A673 (cell line): ENCODE results near the gene PRODH. TPM values are rescaled to one million over a fixed set of nuclear protein-coding genes. Genes with fewer than 3 reads are reported as not detected.
"Not testable (repeated sequence)": the region's sequence is repeated elsewhere in the genome, so short reads cannot be mapped to it uniquely, and the experiment has no call there.

Experiments
- BruUV-seq: library from RNA; stranded (reverse); fragments of 400-500 nt; replicated peaks from 2 replicates; lab custom pipeline; 2021; lab: Mats Ljungman, UMichigan
- CTCF ChIA-PET: fragments of 300-600 bp; sonication (Branson Sonifier 250); formaldehyde crosslinking; loops from one replicate; lab custom pipeline; 2022; ENCODE audit warnings: antibody characterized with exemption; lab: Charles Lee
- POLR2A ChIA-PET: fragments of 300-600 bp; sonication (Branson Sonifier 250); formaldehyde crosslinking; loops from one replicate; lab custom pipeline; 2022; ENCODE audit warnings: antibody characterized with exemption; ENCODE audit not compliant: low non-redundant PET; lab: Charles Lee
- DNase-seq: peaks from one replicate; pipeline ENCODE4 v3.0.0-alpha.2; 2015; ENCODE audit warnings: low spot score
- H3K27ac ChIP-seq: fragments of 200-600 bp; sonication (generic); 2 replicates; pipeline ENCODE4 v1.5.1; 2016; ENCODE audit warnings: mixed run types, low read depth, mild to moderate bottlenecking, mixed read lengths, antibody characterized with exemption, low read length; ENCODE audit not compliant: poor library complexity, severe bottlenecking
- H3K27me3 ChIP-seq: fragments of 200-600 bp; sonication (generic); replicated peaks from 2 replicates; pipeline ENCODE4 v1.6.1; 2017; ENCODE audit warnings: mixed run types, low read depth, mild to moderate bottlenecking, mixed read lengths, antibody characterized with exemption, low read length; ENCODE audit not compliant: insufficient read depth, poor library complexity
- H3K36me3 ChIP-seq: fragments of 200-600 bp; sonication (generic); 2 replicates; pipeline ENCODE4 v1.6.1; 2016; ENCODE audit warnings: mixed run types, mild to moderate bottlenecking, mixed read lengths, antibody characterized with exemption, low read length; ENCODE audit not compliant: insufficient read depth, poor library complexity, severe bottlenecking
- H3K4me1 ChIP-seq: fragments of 200-600 bp; sonication (generic); 2 replicates; pipeline ENCODE4 v1.6.1; 2017; ENCODE audit warnings: mixed run types, mild to moderate bottlenecking, mixed read lengths, antibody characterized with exemption, low read length; ENCODE audit not compliant: insufficient read depth, poor library complexity, severe bottlenecking
- H3K4me3 ChIP-seq: fragments of 200-600 bp; sonication (generic); 2 replicates; pipeline ENCODE4 v1.5.1; 2016; ENCODE audit warnings: low read depth, mixed run types, mild to moderate bottlenecking, mixed read lengths, low read length; ENCODE audit not compliant: poor library complexity, severe bottlenecking
- H3K9me3 ChIP-seq: fragments of 200-600 bp; sonication (generic); 2 replicates; pipeline ENCODE4 v1.6.1; 2016; ENCODE audit warnings: mixed run types, low read depth, mild to moderate bottlenecking, mixed read lengths, antibody characterized with exemption, low read length; ENCODE audit not compliant: poor library complexity, severe bottlenecking
- CTCF ChIP-seq: fragments of 300-800, 200-600 bp; sonication (generic); conservative IDR thresholded peaks from 2 replicates; pipeline ENCODE4 v1.5.1; 2017; ENCODE audit warnings: low read depth, mild to moderate bottlenecking, antibody characterized with exemption, low read length, moderate library complexity, mixed read lengths
- EZH2 ChIP-seq: fragments of 200-600 bp; sonication (generic); IDR thresholded peaks from 2 replicates; pipeline ENCODE4 v1.6.1; 2017; ENCODE audit warnings: borderline replicate concordance, low read depth, mild to moderate bottlenecking, mixed read lengths, antibody characterized with exemption, low read length; ENCODE audit not compliant: poor library complexity, severe bottlenecking
- intact Hi-C: fragments of 100-400 bp; cut with micrococcal nuclease; formaldehyde crosslinking; loops from one replicate; pipeline ENCODE4 v1.10.0; 2022; ENCODE audit not compliant: unreplicated experiment
- total RNA-seq: library from RNA; stranded (reverse); gene quantifications from 2 replicates; pipeline ENCODE4 v1.2.3, GENCODE V29; 2021

The PRODH gene
- total RNA-seq, 1 experiment from 2014 or later, result 10.9 TPM

GRCh38 chr22:18888115-18888514, 48.0 kb downstream of the PRODH start:
- ChIA-PET CTCF (no interaction called here), POLR2A (no interaction called here)
- no TSS peak for BruUV-seq
- no peak overlapping the region for H3K27ac ChIP-seq
- H3K4me3 ChIP-seq, result no peak overlapping the region
- TF ChIP-seq EZH2 (no peak), CTCF (no peak)
- intact Hi-C loops, result no loop called here
- no peaks in the 10 kb centered on the region for H3K36me3 ChIP-seq
- no peaks in the 10 kb centered on the region for H3K9me3 ChIP-seq
- DNase-seq, result no peak
- no peaks in the 10 kb centered on the region for H3K27me3 ChIP-seq
- H3K4me1 ChIP-seq, result no peaks in the 10 kb centered on the region

GRCh38 chr22:18884465-18884864, 51.6 kb downstream of the PRODH start:
- H3K36me3 ChIP-seq, H3K27me3 ChIP-seq, DNase-seq, CTCF ChIA-PET, H3K4me1 ChIP-seq, POLR2A ChIA-PET, H3K27ac ChIP-seq, H3K9me3 ChIP-seq, H3K4me3 ChIP-seq, intact Hi-C loops, BruUV-seq: not testable (repeated sequence)

GRCh38 chr22:18881260-18881659, 54.8 kb downstream of the PRODH start:
- POLR2A ChIA-PET, H3K4me3 ChIP-seq, BruUV-seq, H3K27me3 ChIP-seq, intact Hi-C loops, H3K4me1 ChIP-seq, H3K27ac ChIP-seq, DNase-seq, CTCF ChIA-PET, H3K36me3 ChIP-seq, H3K9me3 ChIP-seq: not testable (repeated sequence)

Other genes starting within 250 kb of the PRODH start
- 2.7 and 4.4 TPM in 2 replicates for gene DGCR6, start 30.0 kb downstream of the PRODH start, total RNA-seq
- 41.1 and 47.3 TPM in 2 replicates for gene DGCR2, start 186.1 kb upstream of the PRODH start, total RNA-seq
- gene TSSK2, start 195.0 kb upstream of the PRODH start, total RNA-seq, result not detected in 2 replicates
- 21.1 and 21.4 TPM in 2 replicates for gene ESS2, start 208.4 kb upstream of the PRODH start, total RNA-seq
- not detected in 2 replicates for gene GSC2, start 214.0 kb upstream of the PRODH start, total RNA-seq
- 91.0 and 115 TPM in 2 replicates for gene SLC25A1, start 242.4 kb upstream of the PRODH start, total RNA-seq